22Rv1 (cell line): ENCODE results near the gene PLXNC1.

ENCODE experiments used
- H3K27ac ChIP-seq: fragments of 450-650 bp; 2 replicates; pipeline ENCODE4 v1.5.1; 2017
- CTCF ChIP-seq: fragments of 450-650 bp; IDR thresholded peaks from 2 replicates; pipeline ENCODE4 v1.5.1; 2017; ENCODE audit warnings: mild to moderate bottlenecking
- ZFX ChIP-seq: fragments of 450-650 bp; IDR thresholded peaks from 2 replicates; pipeline ENCODE4 v1.6.1; 2017; ENCODE audit warnings: antibody characterized with exemption, borderline replicate concordance

PLXNC1 gene

DNA sequence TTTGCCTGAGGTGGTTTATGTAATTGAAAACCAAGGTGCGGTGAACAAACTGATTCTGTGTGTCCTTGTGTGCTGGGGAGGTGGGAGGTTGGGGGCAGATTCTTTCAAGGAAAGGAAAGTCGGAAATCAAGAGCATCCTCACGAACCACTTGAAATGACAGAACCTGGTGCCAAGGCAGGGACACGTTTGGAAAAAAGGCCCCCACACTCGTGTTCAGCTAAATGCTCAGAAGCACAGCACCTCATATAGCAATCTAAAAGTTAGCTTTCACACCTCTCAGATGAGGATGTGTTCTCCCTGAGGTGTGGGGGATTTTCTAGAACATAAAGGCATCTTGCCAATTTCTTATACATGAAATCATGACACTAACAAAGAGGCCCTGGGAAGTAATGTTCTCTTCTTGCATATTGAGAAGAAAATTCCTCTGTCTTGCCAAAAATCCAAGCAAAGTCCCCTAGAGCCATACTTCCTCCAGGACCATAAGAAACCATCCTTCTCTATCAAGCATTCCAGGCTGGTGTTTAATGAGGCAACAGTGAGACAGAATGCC, 119.6 kb downstream of the PLXNC1 start:
- TF ChIP-seq ZFX, result no peak
- no peak for TF ChIP-seq CTCF
- H3K27ac ChIP-seq, result no peak overlapping the region

DNA sequence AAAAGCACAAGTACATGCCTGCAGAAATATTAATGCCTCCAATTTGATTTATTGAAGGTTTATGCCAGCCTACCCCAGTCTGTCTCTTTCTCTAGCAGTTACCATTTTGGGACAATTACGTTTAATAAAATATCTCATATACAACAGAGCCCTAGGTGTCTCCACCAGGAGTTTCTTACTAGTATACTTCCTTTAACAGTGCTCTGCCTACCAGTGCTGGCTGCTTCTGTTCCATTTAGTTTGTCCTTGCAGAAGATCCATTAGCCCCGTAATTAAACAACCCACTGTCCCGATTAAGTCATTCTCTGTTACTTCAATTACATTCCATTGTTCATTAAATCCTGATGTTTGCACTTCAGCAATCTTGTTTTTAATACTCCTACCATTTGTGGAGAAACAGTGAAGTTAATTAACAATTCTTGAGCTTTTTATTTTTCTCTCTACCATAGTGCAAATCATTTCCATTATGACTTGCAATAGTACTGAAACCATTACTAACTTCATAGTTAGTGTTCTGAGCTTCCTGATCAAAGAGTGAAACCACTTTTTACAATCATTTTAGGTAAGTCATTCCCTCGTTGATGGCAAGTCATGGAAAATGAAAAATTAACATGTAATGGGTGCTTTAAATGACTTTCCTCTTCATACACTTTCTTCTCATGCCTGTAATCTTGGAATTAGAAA, 121.1 kb downstream of the PLXNC1 start:
- H3K27ac ChIP-seq, result no peak overlapping the region
- TF ChIP-seq ZFX (no peak), CTCF (no peak)

GRCh38 chr12:94271351-94271750, 123.0 kb downstream of the PLXNC1 start:
- no peak overlapping the region for H3K27ac ChIP-seq
- TF ChIP-seq CTCF (no peak), ZFX (no peak)

- TF ChIP-seq ZFX (no peak), CTCF (no peak)
- no peak overlapping the region for H3K27ac ChIP-seq
Observed at GRCh38 chr12:94272280-94272679, 123.9 kb downstream of the PLXNC1 start.

- no peak for TF ChIP-seq CTCF
- no peak overlapping the region for H3K27ac ChIP-seq
Observed at GRCh38 chr12:94273272-94273671, 124.9 kb downstream of the PLXNC1 start.

DNA sequence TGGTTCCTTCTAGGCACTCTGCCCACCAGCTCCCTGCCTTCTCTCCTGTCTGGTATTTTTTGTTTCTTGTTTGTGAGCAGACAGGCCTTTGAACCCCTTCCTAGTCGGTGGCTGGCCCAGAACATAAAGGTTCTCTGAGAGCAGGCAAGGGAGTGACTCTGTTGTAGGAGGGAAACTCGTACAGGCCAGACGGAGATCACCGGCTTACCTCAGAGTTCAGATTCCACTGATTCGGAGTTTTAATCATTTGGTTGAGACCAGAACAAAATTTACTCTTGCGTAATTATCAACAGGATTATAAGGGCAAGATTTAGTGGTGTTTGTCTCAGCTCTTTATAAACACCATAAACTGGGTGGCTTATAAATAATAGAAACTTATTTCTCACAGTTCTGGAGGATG, 128.3 kb downstream of the PLXNC1 start:
- TF ChIP-seq CTCF (no peak), ZFX (no peak)
- H3K27ac ChIP-seq, result no peak overlapping the region

GRCh38 chr12:94277426-94278000, 129.1 kb downstream of the PLXNC1 start:
- H3K27ac ChIP-seq, result no peak overlapping the region
- no peak for TF ChIP-seq ZFX
- TF ChIP-seq CTCF, result no peak
